HEK293 (cell line): ENCODE measurements around the gene F2.

Experiments used
- ZNF670 ChIP-seq: fragments of 450-650 bp; formaldehyde crosslinking; IDR thresholded peaks from 2 replicates; pipeline ENCODE4 v1.5.1; 2016; ENCODE audit warnings: missing biosample characterization, missing genetic modification characterization, low read depth
- ZNF76 ChIP-seq: fragments of 450-650 bp; formaldehyde crosslinking; IDR thresholded peaks from 2 replicates; pipeline ENCODE4; 2016; ENCODE audit warnings: low read depth, missing biosample characterization, missing genetic modification characterization, borderline replicate concordance
- TF ChIP-seq, protein P1 (sequence below): fragments of 450-650 bp; formaldehyde crosslinking; IDR thresholded peaks from 2 replicates; pipeline ENCODE4 v1.5.1; 2016; ENCODE audit warnings: missing biosample characterization, missing genetic modification characterization

DNA sequence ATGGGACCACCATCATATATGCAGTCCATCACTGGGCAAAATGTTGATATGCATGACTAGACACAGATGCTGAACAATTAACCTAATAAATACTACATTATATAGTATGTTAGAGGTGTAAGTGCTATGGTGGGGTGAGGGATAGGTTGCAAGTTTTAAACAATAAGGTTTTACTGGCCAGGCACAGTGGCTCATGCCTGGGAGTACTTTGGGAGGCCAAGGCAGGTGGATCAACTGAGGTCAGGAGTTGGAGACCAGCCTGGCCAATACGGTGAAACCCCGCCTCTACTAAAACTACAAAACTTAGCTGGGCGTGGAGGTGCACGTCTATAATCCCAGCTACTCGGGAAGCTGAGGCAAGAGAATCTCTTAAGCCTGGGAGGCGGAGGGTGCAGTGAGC lies 28.1 kb downstream of the F2 start:
- TF ChIP-seq, protein P1, sequence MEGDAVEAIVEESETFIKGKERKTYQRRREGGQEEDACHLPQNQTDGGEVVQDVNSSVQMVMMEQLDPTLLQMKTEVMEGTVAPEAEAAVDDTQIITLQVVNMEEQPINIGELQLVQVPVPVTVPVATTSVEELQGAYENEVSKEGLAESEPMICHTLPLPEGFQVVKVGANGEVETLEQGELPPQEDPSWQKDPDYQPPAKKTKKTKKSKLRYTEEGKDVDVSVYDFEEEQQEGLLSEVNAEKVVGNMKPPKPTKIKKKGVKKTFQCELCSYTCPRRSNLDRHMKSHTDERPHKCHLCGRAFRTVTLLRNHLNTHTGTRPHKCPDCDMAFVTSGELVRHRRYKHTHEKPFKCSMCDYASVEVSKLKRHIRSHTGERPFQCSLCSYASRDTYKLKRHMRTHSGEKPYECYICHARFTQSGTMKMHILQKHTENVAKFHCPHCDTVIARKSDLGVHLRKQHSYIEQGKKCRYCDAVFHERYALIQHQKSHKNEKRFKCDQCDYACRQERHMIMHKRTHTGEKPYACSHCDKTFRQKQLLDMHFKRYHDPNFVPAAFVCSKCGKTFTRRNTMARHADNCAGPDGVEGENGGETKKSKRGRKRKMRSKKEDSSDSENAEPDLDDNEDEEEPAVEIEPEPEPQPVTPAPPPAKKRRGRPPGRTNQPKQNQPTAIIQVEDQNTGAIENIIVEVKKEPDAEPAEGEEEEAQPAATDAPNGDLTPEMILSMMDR (tag by site-specific recombination), result no peak
- TF ChIP-seq ZNF76 (tag by site-specific recombination) (no peak), ZNF670 (no peak)
